Measurements from ENCODE around the gene VSIG10L.

DNA sequence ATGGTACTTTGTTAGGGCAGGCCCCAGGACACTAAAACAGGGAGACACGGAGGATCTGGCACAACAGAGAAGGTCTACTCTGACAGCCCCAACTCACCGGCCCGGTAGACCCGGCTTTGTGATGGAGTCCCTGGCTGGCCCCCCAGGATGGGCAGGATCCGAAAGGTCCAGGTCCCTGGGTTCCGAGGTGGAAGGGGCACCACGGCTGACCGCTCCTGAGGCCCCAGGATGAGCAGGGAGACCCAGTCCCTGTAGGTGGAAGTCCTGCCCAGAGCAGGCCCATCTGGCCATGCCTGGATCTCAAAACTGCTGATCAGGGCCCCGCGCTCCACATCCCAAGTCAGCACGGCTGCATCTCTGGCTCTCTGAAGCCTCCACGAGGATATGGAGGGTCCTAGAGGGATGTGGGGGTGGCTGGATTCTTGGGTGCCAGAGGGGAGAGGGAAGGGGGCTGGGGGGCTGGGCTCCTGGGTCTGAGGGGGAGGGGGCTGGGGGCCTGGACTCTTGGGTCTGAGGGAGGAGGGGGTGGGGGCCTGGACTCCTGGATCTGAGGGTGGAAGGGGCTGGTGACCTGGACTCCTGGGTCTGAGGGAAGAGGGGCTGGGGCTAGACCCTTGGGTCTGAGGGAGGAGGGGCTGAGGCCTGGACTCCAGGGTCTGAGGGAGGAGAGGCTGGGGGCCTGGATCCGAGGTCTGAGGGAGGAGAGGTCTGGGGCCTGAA lies 4.6 kb downstream of the VSIG10L start:
- TF ChIP-seq CTCF (IDR thresholded peaks at IDR 0.05) = no peak
- TF ChIP-seq POLR2A (IDR thresholded peaks at IDR 0.05) = no peak

Measured in body of pancreas (tissue), 4 donors.